Stomach smooth muscle (tissue), 2 donors: Measurements from ENCODE around the gene MAPK8IP1.
"Not testable (repeated sequence)": the region's sequence is repeated elsewhere in the genome, so short reads cannot be mapped to it uniquely, and the experiment has no call there.

Source experiments
- H3K27ac ChIP-seq: one replicate; pipeline ENCODE4 v1.7.0; 2013; ENCODE audit warnings: mild to moderate bottlenecking, low read length, inconsistent platforms
- H3K27me3 ChIP-seq, 2 donors: one replicate each; pipeline ENCODE4 v1.7.0; 2013; ENCODE audit warnings: low read length in 2 of 2; ENCODE audit not compliant: insufficient read depth in 2 of 2, control insufficient read depth in 1 of 2
- H3K36me3 ChIP-seq, 2 donors: one replicate each; pipeline ENCODE4 v1.7.0; 2013; ENCODE audit warnings: low read length in 2 of 2; ENCODE audit not compliant: control insufficient read depth in 2 of 2, insufficient read depth in 2 of 2
- H3K4me1 ChIP-seq: one replicate; pipeline ENCODE4 v1.7.0; 2013; ENCODE audit warnings: low read length; ENCODE audit not compliant: control insufficient read depth, insufficient read depth
- H3K4me3 ChIP-seq, 2 donors: one replicate each; pipeline ENCODE4 v1.7.0; 2013; ENCODE audit warnings: low read length in 2 of 2
- H3K9ac ChIP-seq, 2 donors: one replicate each; pipeline ENCODE4 v1.7.0; 2013; ENCODE audit warnings: low read length in 2 of 2, mild to moderate bottlenecking in 1 of 2
- H3K9me3 ChIP-seq, 2 donors: one replicate each; pipeline ENCODE4 v1.7.0; 2013; ENCODE audit warnings: low read length in 2 of 2; ENCODE audit not compliant: control insufficient read depth in 2 of 2
- donor health status: healthy.
- donor health status: Pancreatic carcinoma.

The MAPK8IP1 gene

DNA sequence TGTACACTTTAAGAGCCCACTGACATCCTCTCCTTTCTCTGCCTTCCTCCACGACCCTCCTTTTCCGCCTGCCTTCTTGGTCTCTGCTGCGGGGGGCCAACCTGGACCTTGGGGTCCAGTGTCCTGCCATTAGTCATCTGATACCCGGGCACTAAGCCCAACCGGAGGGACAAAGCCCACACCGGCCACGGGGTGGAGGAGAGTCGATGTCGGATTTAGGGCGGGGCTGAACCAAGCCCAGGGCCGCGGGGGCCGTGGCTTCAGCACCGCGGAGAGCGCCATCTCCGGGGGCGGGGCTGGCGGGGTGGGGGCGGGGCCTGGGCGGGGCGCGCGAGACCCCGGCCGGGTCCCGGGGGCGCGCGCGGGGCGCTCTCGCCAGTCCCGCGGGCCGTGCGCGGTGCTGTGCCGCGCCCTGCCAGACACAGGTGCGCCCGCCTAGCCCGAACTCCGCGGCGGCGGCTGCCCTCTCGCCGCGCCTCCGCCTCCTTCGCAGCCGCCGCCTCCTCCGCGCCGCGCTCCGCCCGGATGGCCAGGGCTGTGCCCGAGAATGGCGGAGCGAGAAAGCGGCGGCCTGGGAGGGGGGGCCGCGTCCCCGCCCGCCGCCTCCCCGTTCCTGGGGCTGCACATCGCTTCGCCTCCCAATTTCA lies at the start of gene MAPK8IP1:
Gene MAPK8IP1, plus strand, starts transcription at position 378 of the 647 bp plus-strand sequence. Its CDS starts 170 bp downstream, at position 548.
- peaks cover 34% of the 10 kb centered on the region for H3K4me1 ChIP-seq
- no peak within 1 kb of the TSS for H3K27ac ChIP-seq
- H3K9ac ChIP-seq = no peak within 1 kb of the TSS
- peak within 1 kb of the TSS; percentile 34 to 59 for H3K4me3 ChIP-seq
- peaks cover 13 to 22% of the 10 kb centered on the region in 2 donors for H3K36me3 ChIP-seq
- no peaks in the 10 kb centered on the region for H3K27me3 ChIP-seq
- no peaks in the 10 kb centered on the region for H3K9me3 ChIP-seq

DNA sequence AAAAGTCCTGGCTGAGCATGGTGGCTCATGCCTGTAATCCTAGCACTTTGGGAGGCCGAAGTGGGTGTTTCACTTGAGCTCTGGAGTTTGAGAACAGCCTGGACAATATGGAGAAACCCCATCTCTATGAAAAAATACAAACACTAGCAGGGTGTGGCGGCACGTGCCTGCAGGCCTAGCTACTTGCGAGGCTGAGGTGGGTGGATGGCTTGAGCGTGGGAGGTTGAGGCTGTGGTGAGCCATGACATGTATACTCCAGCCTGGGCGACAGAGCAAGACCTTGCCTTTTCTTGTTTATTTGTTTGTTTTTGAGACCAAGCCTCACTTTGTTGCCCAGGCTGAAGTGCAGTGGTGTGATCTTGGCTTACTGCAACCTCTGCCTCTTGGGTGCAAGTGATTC lies 46.2 kb upstream of the MAPK8IP1 start:
- no peak overlapping the region for H3K27ac ChIP-seq
- H3K27me3 ChIP-seq = no peaks in the 10 kb centered on the region
- no peaks in the 10 kb centered on the region for H3K9me3 ChIP-seq
- no peak overlapping the region for H3K4me3 ChIP-seq
- H3K36me3 ChIP-seq = no peaks in the 10 kb centered on the region
- H3K4me1 ChIP-seq = peaks cover 4% of the 10 kb centered on the region
- H3K9ac ChIP-seq = no peak overlapping the region

DNA sequence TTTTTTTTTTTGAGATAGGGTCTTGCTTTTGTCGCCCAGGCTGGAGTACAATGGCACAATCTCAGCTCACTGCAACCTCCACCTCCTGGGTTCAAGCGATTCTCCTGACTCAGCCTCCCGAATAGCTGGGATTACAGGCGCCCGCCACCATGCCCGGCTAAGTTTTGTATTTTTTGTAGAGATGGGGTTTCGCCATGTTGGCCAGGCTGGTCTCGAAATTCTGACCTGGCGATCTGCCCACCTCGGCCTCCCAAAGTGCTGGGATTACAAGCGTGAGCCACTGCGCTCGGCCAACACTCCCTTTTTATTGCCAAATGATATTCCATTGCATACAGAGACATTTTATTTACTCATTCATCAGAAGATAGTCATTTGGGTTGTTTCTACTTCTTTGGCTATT lies 45.2 kb upstream of the MAPK8IP1 start:
- not testable (repeated sequence) for H3K9me3 ChIP-seq, H3K9ac ChIP-seq, H3K4me3 ChIP-seq, H3K36me3 ChIP-seq, H3K4me1 ChIP-seq, H3K27me3 ChIP-seq, H3K27ac ChIP-seq

DNA sequence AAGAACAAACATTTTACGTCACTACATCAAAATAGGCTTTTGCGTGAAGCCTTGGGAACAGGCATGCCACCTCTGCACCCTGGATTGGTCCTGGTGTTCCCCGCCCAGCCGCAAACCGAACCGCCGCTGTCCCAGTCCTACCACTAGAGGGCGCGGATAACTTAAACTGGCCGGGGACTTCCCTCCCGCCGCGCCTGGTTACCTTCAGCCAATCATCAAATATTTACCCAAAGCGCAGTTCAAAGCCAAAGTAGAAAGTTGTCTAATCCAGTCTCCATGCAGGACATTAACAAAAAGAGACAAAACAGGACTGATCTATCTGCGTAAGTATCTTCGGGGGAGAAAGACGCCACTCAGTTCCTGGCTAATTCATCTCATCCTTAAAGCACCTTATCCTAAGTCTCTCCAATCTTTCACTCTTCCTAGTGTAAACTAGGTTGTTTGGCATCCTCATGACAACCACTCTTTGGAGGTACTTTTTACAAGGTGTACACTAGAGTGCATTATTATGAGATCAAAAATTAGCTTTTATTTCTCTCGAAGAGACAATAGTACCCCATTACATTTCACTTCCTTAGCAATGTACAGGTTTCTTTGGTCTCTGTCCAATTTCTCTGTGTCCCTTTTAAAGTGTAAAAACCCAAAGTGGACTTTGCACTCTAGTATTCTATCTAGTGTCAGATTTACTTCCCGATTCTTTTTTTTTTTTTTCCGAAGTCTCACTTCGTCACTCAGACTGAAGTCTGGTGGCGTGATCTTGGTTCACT lies 42.1 kb upstream of the MAPK8IP1 start:
- Histone ChIP-seq H3K27ac (peak overlapping the region; percentile 38), H3K4me3 (peak overlapping the region; percentile 47 to 54), H3K9ac (peak overlapping the region; percentile 21 to 65), H3K27me3 (no peaks in the 10 kb centered on the region), H3K36me3 (no peaks in the 10 kb centered on the region), H3K9me3 (no peaks in the 10 kb centered on the region), H3K4me1 (peaks cover 7% of the 10 kb centered on the region)

DNA sequence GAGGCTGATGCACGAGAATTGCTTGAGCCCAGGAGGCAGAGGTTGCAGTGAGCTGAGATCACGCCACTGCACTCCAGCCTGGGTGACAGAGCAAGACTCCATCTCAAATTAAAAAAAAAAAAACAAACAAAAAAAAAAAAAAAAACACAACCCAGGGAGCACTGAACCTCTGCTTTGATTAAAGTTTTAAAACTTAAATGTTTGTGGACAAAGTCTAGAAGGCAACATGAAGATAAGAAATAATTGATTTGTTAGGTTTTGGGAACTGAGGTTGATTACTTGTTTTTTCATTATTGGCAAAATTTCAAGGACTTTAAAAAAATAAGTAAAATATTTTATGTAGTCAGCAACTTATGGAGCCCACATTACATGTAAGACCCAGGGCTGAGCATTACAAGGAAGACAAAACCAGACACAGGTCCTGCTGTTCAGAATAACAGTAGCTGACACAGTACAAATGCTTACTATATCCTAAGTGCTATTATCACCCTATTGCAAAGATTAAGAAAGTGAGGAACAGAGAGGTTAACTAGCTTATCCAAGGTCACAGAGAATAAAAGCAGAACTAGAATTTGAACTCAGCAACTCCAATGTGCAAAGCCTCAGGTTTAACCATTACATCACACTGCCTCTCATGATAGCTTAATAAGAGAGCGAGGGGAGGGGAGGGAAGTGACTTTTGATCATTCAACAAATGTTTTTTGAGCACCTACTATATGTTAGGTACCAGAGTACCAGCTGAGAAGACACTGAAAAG lies 40.5 kb upstream of the MAPK8IP1 start:
- Histone ChIP-seq H3K36me3 (no peaks in the 10 kb centered on the region), H3K4me1 (peaks cover 21% of the 10 kb centered on the region), H3K27me3 (no peaks in the 10 kb centered on the region), H3K9me3 (no peaks in the 10 kb centered on the region), H3K27ac (no peak overlapping the region), H3K4me3 (no peak overlapping the region), H3K9ac (no peak overlapping the region)

DNA sequence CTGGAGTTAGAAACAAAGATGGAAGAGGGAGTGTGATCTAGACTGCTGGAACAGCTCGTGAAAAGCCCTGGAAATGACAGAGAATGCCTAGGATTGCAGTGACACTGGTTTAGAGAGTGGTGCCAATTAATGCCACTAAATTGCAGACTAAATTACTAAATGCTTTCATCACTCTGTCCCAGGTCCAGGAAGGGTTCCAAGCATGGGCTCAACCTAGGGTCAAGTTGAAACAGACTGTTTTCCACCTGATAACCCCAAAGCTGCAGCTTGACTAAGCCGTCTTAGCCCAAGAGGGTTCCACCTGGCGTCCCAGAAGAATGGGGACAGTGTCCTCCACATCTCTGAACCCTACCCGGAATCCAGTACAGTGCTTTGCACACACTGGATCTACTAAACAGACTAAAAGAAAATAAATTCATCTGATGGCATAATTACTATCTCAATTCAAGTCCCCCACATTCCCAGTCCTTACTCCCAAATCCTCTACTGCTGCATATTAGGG lies 39.2 kb upstream of the MAPK8IP1 start:
- Histone ChIP-seq H3K27me3 (no peaks in the 10 kb centered on the region), H3K9ac (peak overlapping the region; percentile 37 to 77), H3K36me3 (no peaks in the 10 kb centered on the region), H3K4me1 (peaks cover 33% of the 10 kb centered on the region), H3K4me3 (peak overlapping the region in 1 of 2 donors; percentile 69), H3K9me3 (no peaks in the 10 kb centered on the region), H3K27ac (peak overlapping the region; percentile 98)

DNA sequence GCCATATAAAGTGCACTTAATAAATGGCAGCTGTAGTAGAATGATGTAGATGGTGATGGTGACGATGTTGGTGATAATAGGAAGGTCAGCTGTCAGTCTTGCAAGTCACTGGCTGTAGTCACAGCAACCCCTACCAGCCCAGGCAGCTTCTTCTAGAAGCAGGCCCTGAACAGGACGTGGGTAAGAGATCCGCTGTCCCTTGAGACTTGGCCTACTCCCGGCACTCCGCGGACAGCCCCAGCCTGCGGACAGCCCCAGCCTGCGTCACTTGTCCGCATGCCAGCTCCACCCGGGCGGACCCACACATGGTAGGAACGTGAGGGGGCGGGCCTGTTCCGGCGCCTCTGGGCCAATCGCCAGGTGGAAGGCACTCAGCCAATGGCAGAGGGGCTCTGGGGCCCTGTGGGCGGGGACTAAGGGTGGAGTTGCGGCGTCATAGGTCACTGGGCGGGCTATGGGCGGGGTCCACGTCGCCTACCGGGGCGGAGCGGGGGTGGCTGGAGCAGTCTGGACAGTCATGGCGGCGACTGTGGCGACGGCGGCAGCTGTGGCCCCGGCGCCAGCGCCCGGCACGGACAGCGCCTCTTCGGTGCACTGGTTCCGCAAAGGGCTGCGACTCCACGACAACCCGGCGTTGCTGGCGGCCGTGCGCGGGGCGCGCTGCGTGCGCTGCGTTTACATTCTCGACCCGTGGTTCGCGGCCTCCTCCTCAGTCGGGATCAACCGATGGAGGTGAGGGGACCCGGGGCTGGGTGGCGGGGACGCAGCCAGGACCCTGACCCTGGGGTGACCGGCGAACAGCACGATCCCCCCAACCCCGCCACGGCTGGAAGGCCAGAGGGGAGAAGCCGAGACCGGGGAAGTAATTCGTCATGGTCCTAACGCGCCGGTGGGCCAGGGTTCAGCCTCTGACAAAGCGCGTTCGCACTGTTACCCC lies 38.2 kb upstream of the MAPK8IP1 start, which contains the start of gene CRY2:
Gene CRY2, plus strand, starts transcription at position 502 of the 937 bp plus-strand sequence. Its CDS starts 16 bp downstream, at position 518.
- Histone ChIP-seq H3K4me1 (peaks cover 40% of the 10 kb centered on the region), H3K4me3 (peak within 1 kb of the TSS; percentile 91 to 98), H3K27ac (peak within 1 kb of the TSS; percentile 98), H3K36me3 (no peaks in the 10 kb centered on the region), H3K9me3 (no peaks in the 10 kb centered on the region), H3K9ac (peak within 1 kb of the TSS; percentile 95 to 98), H3K27me3 (no peaks in the 10 kb centered on the region)

DNA sequence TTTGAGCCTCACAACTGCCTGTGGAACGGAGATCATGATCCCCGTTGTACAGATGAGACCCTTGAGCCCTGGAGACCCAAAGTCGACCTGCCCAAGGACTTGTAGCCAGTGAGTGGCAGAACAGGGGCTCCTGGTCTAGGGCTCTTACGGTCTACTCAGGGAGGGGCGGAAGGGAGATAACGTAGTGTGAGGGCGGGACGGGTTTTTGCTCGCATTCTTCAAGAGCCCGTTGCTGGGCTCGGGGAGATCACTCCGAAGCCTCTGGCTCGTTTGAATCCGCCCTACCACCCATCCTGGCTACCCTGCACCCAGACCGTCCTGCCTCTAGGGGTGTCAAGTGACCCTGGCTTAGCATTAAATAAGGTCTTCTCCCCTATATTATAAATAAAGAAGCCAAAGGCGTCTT lies 37.5 kb upstream of the MAPK8IP1 start:
- Histone ChIP-seq H3K27ac (peak overlapping the region; percentile 98), H3K9me3 (no peaks in the 10 kb centered on the region), H3K36me3 (no peaks in the 10 kb centered on the region), H3K27me3 (no peaks in the 10 kb centered on the region), H3K4me1 (peaks cover 46% of the 10 kb centered on the region), H3K9ac (peak overlapping the region; percentile 95 to 98), H3K4me3 (peak overlapping the region; percentile 91 to 98)

DNA sequence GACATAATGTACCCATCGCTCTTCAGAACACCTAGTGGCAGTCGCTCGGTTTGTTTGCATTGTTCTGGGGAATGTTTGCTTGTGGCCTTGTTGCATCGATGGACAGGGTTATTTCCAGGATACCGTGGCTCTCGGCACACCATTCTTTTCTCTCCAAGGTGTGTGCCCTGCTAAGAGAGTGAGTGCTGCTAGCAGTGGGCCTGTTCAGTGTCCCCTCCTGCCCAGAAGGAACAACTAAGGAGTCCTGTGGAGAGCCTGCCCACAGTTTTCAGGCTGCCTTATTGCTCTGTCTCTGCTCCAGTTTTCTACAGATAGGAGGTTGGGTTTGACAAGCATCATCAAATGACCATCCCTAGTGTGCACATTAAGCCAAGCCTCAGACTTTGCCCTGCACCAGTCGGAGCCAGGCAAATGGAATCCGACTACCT lies 36.8 kb upstream of the MAPK8IP1 start:
- Histone ChIP-seq H3K4me3 (peak overlapping the region; percentile 91 to 98), H3K9ac (peak overlapping the region; percentile 95 to 98), H3K9me3 (no peaks in the 10 kb centered on the region), H3K27me3 (no peaks in the 10 kb centered on the region), H3K27ac (peak overlapping the region; percentile 98), H3K36me3 (no peaks in the 10 kb centered on the region), H3K4me1 (peaks cover 51% of the 10 kb centered on the region)
